Measurements from ENCODE around the gene ATP2A2.

DNA sequence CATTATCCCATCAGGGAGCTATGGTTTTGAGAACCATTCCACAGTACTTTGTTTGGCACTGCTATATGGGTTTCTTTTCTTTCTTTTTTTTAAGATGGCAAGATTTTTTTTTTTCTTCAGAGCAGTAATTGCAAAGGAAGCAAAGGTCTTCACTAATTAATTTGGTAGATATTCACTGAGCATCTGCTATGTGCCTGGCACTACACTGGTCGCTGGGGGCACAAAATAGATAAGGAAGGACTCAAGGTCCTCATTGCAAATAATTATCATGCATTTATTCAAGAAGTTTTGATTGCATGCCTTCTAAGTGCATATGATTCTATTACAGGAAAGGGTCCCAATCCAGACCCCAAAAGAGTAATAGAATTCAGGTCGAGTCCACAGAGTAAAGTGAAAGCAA, 10.0 kb upstream of the ATP2A2 start:
- TF ChIP-seq CTCF (IDR thresholded peaks at IDR 0.05) (no peak), POLR2A (IDR thresholded peaks at IDR 0.05) (no peak)

Data from heart left ventricle (tissue), 13 donors.